Anterior cingulate cortex (tissue), 58 donors: Measurements from ENCODE around the gene VEGFB.

Experiments
- DNase-seq, 58 donors: peaks; one replicate each; lab custom pipeline; 2025; lab: John Stamatoyannopoulos, UW

The VEGFB gene

DNA sequence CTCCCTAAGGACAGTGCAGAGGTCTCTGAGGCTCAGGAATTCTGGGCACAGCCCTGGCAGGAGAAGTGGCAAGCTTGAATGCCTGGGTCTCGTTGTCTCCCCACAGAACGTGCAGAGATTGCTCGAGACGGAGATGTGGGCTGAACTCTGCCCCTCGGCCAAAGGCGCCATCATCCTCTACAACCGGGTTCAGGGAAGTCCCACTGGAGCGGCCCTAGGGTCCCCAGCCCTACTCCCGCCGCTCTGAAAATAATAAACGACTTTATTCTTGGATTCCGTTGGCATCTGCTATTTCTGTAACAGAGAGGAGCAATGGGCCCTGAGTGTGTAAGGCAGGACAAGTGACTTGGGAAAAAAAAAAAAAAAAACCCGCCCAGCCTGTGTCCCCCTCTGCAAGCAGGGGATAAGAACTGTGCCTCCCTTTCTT, 4.6 kb upstream of the VEGFB start:
- no peak for DNase-seq

GRCh38 chr11:64230171-64230984, 4.0 kb upstream of the VEGFB start, which contains the start of gene DNAJC4:
TSS of gene DNAJC4 (plus strand) at chr11:64230548. CDS start at chr11:64230855, 307 bp downstream.
- DNase-seq, result peak; percentile 52 to 94 (median 85)

GRCh38 chr11:64230985-64231365, 3.4 kb upstream of the VEGFB start:
- DNase-seq, result no peak

DNA sequence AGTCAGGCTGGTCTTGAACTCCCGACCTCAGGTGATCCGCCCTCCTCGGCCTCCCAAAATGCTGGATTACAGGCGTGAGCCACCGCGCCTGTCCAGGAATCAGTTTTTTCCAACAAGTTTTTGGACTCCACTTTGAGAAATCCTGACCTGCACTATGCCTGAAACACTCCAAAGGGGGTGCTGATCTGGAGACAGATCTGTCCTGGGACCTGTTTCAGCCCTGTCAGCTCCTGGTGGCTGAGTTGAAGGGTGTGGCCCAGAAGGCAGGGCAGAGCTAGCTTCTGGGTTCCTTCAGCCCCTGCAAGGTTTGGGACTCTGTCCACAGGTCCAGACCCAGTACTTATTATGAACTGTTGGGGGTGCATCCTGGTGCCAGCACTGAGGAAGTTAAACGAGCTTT, 2.8 kb upstream of the VEGFB start:
- no peak for DNase-seq

- no peak for DNase-seq
Measured at GRCh38 chr11:64232182-64232966, 2.0 kb upstream of the VEGFB start.

DNA sequence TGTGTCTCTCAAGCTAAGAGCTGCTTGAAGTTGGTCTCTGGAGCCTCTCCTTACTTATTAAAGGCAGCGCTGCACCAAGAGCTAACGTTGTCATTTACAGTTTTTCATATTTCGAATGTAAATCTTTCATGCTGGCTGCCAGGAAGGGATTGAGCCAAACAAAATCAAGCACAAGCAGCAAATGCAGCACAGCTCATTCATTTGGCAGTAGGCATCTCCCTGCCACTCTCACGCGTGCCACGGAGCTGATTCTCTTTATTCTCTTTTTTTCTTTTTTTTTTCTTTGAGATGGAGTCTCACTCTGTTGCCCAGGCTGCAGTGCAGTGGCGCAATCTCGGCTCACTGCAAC, 1.4 kb upstream of the VEGFB start:
- peak in 4 of 58 donors; percentile 23 to 46 (median 26) for DNase-seq

GRCh38 chr11:64234647-64235379, 429 bp downstream of the VEGFB start:
- DNase-seq, result peak in 5 of 58 donors; percentile 22 to 45 (median 29)

DNA sequence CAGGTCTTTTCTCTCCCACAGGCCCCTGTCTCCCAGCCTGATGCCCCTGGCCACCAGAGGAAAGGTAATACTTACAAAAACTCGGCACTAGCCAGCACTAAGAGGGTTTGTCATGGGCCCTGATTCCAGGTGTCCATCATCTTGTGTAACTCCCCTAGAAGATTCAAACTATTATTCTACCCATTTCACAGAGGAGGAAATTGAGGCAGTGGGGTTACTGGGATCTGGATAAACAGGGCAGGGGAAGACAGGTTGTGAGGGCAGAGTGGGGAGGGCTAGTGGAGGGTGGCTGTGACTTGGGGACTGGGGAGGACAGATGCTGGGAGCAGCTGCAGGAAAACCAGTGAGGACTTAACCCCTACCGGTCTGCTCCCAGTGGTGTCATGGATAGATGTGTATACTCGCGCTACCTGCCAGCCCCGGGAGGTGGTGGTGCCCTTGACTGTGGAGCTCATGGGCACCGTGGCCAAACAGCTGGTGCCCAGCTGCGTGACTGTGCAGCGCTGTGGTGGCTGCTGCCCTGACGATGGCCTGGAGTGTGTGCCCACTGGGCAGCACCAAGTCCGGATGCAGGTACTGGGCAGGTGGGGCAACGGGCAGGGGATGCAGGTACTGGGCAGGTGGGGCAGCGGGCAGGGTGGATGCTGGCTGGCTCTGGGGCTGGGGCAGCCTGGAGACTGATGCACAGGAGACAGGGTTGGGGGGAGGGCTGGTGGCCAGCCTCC, 1.2 kb downstream of the VEGFB start:
- no peak for DNase-seq

GRCh38 chr11:64237484-64237951, 3.1 kb downstream of the VEGFB start:
- no peak for DNase-seq

- no peak for DNase-seq
Measured at GRCh38 chr11:64238076-64238475, 3.7 kb downstream of the VEGFB start.

GRCh38 chr11:64238999-64239398, 4.6 kb downstream of the VEGFB start:
- DNase-seq, result peak in 2 of 58 donors; percentile 17 to 24

DNA sequence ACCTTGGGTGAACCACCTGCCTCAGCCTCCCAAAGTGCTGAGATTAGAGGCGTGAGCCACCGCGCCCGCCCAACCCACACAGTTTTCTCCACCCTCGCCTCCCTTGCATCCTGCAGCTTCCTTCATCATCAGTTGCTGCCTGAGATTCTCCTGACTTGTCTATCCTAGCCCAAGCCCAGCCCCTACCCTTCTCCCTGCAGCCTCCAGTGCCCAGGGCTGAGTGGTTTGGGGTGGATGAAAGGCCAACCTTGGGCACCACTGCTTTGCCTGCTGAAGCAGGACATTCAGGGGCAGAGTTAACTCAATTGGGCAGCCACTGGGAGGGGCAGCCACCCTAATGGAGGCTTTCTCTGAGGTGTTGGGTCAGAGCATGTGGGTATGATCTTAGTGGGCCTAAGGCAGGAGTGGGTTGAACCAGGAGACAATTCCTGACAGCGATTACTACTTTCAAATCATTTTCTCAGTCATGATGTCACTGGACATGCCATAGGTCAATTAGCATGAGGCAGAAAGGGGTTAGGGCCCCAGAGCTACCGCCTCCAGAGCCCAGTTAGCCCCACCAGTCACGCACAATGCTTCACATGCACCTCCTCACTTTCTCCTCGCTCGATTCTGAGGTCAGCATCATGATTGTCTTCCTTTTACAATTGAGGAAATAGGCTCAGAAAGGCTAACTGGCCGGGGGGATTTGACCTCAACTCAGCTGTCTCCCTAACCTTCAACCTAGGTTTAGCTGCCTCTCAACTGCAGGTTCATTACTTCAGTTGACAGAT, 5.5 kb downstream of the VEGFB start:
- peak in 6 of 58 donors; percentile 46 to 68 (median 50) for DNase-seq

- DNase-seq, result peak; percentile 76 to 100 (median 97)
Measured at GRCh38 chr11:64240435-64241240, 6.3 kb downstream of the VEGFB start, which contains the start of gene FKBP2. TSS of gene FKBP2 (plus strand) at chr11:64241095. CDS start at chr11:64242388, 1,293 bp downstream.

DNA sequence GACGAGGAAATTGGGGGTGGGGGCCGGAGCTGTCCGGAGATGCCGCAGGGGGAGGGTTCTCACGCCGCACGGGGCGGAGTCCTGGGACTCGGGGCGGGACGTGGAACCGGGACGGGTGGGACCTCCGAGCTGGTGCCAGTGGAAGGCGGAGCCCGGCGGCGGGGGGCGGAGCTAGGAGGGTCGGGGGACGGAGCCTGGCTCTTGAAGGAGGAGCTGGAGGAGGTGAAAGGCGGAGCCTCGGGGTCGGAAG, 6.8 kb downstream of the VEGFB start:
- peak; percentile 92 to 100 (median 99) for DNase-seq

- DNase-seq, result peak in 2 of 58 donors; percentile 58 to 79
Measured at GRCh38 chr11:64241491-64242374, 7.3 kb downstream of the VEGFB start.

GRCh38 chr11:64243236-64243854, 9.0 kb downstream of the VEGFB start:
- no peak for DNase-seq

DNA sequence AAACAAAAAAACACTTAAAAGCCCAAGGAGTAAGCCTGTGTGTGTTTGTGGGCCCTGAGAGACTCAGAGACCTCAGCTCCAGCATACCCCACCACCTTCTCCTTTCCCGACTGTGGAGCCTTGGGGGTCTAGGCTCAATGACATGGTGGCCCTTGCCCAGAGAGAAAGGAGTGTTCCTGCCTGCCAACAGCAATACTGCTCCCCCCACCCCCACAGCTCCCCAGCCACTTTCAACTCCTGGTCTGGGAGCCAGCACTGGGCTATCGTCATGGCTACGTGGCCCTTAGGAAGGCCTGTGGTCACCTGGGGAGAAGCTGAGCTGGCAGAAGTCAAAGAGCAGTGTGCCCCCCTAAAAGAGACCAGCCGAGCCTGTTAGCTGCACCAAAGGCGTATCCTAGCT, 9.7 kb downstream of the VEGFB start:
- no peak for DNase-seq
